ENCODE data around the gene PDE5A.

PDE5A gene

GRCh38 chr4:119517361-119518229 is 111.0 kb downstream of the PDE5A start:
- no peak overlapping the region for H3K4me3 ChIP-seq (ENCODE audit: low read length)
- no peaks in the 10 kb centered on the region for H3K27me3 ChIP-seq (ENCODE audit: control insufficient read depth, low read length)
- no peaks in the 10 kb centered on the region for H3K4me1 ChIP-seq (ENCODE audit: control insufficient read depth, low read length)
- H3K9me3 ChIP-seq (ENCODE audit: control insufficient read depth, insufficient read depth, low read length) = no peaks in the 10 kb centered on the region
- no peaks in the 10 kb centered on the region for H3F3A ChIP-seq (ENCODE audit: control insufficient read depth, insufficient read depth)
- H4K20me1 ChIP-seq (ENCODE audit: control insufficient read depth, insufficient read depth, low read depth, low read length) = no peaks in the 10 kb centered on the region
- TF ChIP-seq CTCF (IDR thresholded peaks at IDR 0.05; ENCODE audit: low read depth, low read length, poor library complexity, severe bottlenecking) (no peak), EZH2phosphoT487 (IDR thresholded peaks at IDR 0.05; ENCODE audit: borderline replicate concordance, low read length) (no peak)
- no peak overlapping the region for H3K27ac ChIP-seq (ENCODE audit: low read depth, low read length)
- H3K79me2 ChIP-seq (ENCODE audit: control insufficient read depth, low read length) = no peaks in the 10 kb centered on the region
- H3K9me2 ChIP-seq (replicated peaks; ENCODE audit: control insufficient read depth, low read length) = no peaks in the 10 kb centered on the region
- H3K4me2 ChIP-seq (ENCODE audit: low read length) = no peak overlapping the region
- H3K36me3 ChIP-seq (ENCODE audit: control insufficient read depth, low read length) = no peaks in the 10 kb centered on the region

- Histone ChIP-seq H3K79me2 (ENCODE audit: control insufficient read depth, low read length) (no peaks in the 10 kb centered on the region), H3K4me2 (ENCODE audit: low read length) (no peak overlapping the region), H3K9me3 (ENCODE audit: control insufficient read depth, insufficient read depth, low read length) (no peaks in the 10 kb centered on the region), H3K36me3 (ENCODE audit: control insufficient read depth, low read length) (no peaks in the 10 kb centered on the region), H3K4me1 (ENCODE audit: control insufficient read depth, low read length) (no peaks in the 10 kb centered on the region), H3K27me3 (ENCODE audit: control insufficient read depth, low read length) (no peaks in the 10 kb centered on the region), H3K27ac (ENCODE audit: low read depth, low read length) (no peak overlapping the region), H3K4me3 (ENCODE audit: low read length) (no peak overlapping the region), H3F3A (ENCODE audit: control insufficient read depth, insufficient read depth) (no peaks in the 10 kb centered on the region), H4K20me1 (ENCODE audit: control insufficient read depth, insufficient read depth, low read depth, low read length) (no peaks in the 10 kb centered on the region), H3K9me2 (replicated peaks; ENCODE audit: control insufficient read depth, low read length) (no peaks in the 10 kb centered on the region)
- no peak for TF ChIP-seq CTCF (IDR thresholded peaks at IDR 0.05; ENCODE audit: low read depth, low read length, poor library complexity, severe bottlenecking)
- TF ChIP-seq EZH2phosphoT487 (IDR thresholded peaks at IDR 0.05; ENCODE audit: borderline replicate concordance, low read length) = no peak
Measured at GRCh38 chr4:119512398-119512797, 116.2 kb downstream of the PDE5A start.

- H3K27ac ChIP-seq (ENCODE audit: low read depth, low read length) = no peak overlapping the region
- H3K36me3 ChIP-seq (ENCODE audit: control insufficient read depth, low read length) = no peaks in the 10 kb centered on the region
- TF ChIP-seq CTCF (IDR thresholded peaks at IDR 0.05; ENCODE audit: low read depth, low read length, poor library complexity, severe bottlenecking) (no peak), EZH2phosphoT487 (IDR thresholded peaks at IDR 0.05; ENCODE audit: borderline replicate concordance, low read length) (no peak)
Measured at GRCh38 chr4:119510395-119511149, 118.0 kb downstream of the PDE5A start.

More at GRCh38 chr4:119510395-119511149, 118.0 kb downstream of the PDE5A start:
- Histone ChIP-seq H4K20me1 (ENCODE audit: control insufficient read depth, insufficient read depth, low read depth, low read length) (no peaks in the 10 kb centered on the region), H3F3A (ENCODE audit: control insufficient read depth, insufficient read depth) (no peaks in the 10 kb centered on the region), H3K4me2 (ENCODE audit: low read length) (no peak overlapping the region), H3K27me3 (ENCODE audit: control insufficient read depth, low read length) (no peaks in the 10 kb centered on the region), H3K79me2 (ENCODE audit: control insufficient read depth, low read length) (no peaks in the 10 kb centered on the region), H3K9me3 (ENCODE audit: control insufficient read depth, insufficient read depth, low read length) (no peaks in the 10 kb centered on the region), H3K9me2 (replicated peaks; ENCODE audit: control insufficient read depth, low read length) (no peaks in the 10 kb centered on the region), H3K4me3 (ENCODE audit: low read length) (no peak overlapping the region), H3K4me1 (ENCODE audit: control insufficient read depth, low read length) (no peaks in the 10 kb centered on the region)
